Muscle layer of colon (tissue), 2 donors: Measurements from ENCODE around the gene ATP6V1D.
"Not testable (repeated sequence)": the region's sequence is repeated elsewhere in the genome, so short reads cannot be mapped to it uniquely, and the experiment has no call there.

Source experiments
- H3K27ac ChIP-seq: one replicate; pipeline ENCODE4 v1.7.0; 2013; ENCODE audit warnings: low read depth, mild to moderate bottlenecking, low read length, moderate library complexity
- H3K27me3 ChIP-seq, 2 donors: one replicate each; pipeline ENCODE4 v1.7.0; 2013; ENCODE audit warnings: low read length in 2 of 2, mild to moderate bottlenecking in 2 of 2; ENCODE audit not compliant: insufficient read depth in 2 of 2, control insufficient read depth in 1 of 2
- H3K36me3 ChIP-seq: one replicate; pipeline ENCODE4 v1.7.0; 2013; ENCODE audit warnings: mild to moderate bottlenecking, low read length; ENCODE audit not compliant: insufficient read depth
- H3K4me1 ChIP-seq: one replicate; pipeline ENCODE4 v1.7.0; 2013; ENCODE audit warnings: mild to moderate bottlenecking, low read length; ENCODE audit not compliant: insufficient read depth
- H3K4me3 ChIP-seq, 2 donors: one replicate each; pipeline ENCODE4 v1.7.0; 2013; ENCODE audit warnings: low read length in 2 of 2, low read depth in 1 of 2, mild to moderate bottlenecking in 1 of 2, moderate library complexity in 1 of 2
- H3K9ac ChIP-seq: one replicate; pipeline ENCODE4 v1.7.0; 2013; ENCODE audit warnings: low read length
- H3K9me3 ChIP-seq: one replicate; pipeline ENCODE4 v1.7.0; 2013; ENCODE audit warnings: mild to moderate bottlenecking, low read length
- donor health status: abdominal sarcoma.
- donor health status: Adenocarcinoma of cecum.

The ATP6V1D gene

GRCh38 chr14:67331368-67332125 lies 28.1 kb downstream of the ATP6V1D start:
- Histone ChIP-seq H3K9me3 (no peaks in the 10 kb centered on the region), H3K27me3 (no peaks in the 10 kb centered on the region), H3K27ac (no peak overlapping the region), H3K4me3 (no peak overlapping the region), H3K4me1 (no peaks in the 10 kb centered on the region), H3K9ac (no peak overlapping the region), H3K36me3 (peaks cover 18% of the 10 kb centered on the region)

GRCh38 chr14:67329666-67330065 lies 29.9 kb downstream of the ATP6V1D start:
- H3K4me1 ChIP-seq, H3K27me3 ChIP-seq, H3K9me3 ChIP-seq, H3K9ac ChIP-seq, H3K27ac ChIP-seq, H3K4me3 ChIP-seq: not testable (repeated sequence)
- peaks cover 18% of the 10 kb centered on the region for H3K36me3 ChIP-seq

GRCh38 chr14:67319142-67319541 lies 40.5 kb downstream of the ATP6V1D start:
- Histone ChIP-seq H3K9ac (no peak overlapping the region), H3K27ac (no peak overlapping the region), H3K4me3 (no peak overlapping the region), H3K9me3 (no peaks in the 10 kb centered on the region), H3K27me3 (no peaks in the 10 kb centered on the region), H3K36me3 (peaks cover 22% of the 10 kb centered on the region), H3K4me1 (no peaks in the 10 kb centered on the region)

- no peaks in the 10 kb centered on the region for H3K27me3 ChIP-seq
- H3K9me3 ChIP-seq, result no peaks in the 10 kb centered on the region
- no peak overlapping the region for H3K4me3 ChIP-seq
- H3K9ac ChIP-seq, result no peak overlapping the region
- H3K27ac ChIP-seq, result no peak overlapping the region
- H3K36me3 ChIP-seq, result peaks cover 17% of the 10 kb centered on the region
- H3K4me1 ChIP-seq, result no peaks in the 10 kb centered on the region
Measured at GRCh38 chr14:67317822-67318221, 41.8 kb downstream of the ATP6V1D start.

GRCh38 chr14:67313153-67313552 lies 46.5 kb downstream of the ATP6V1D start:
- Histone ChIP-seq H3K27ac (no peak overlapping the region), H3K4me3 (no peak overlapping the region), H3K27me3 (no peaks in the 10 kb centered on the region), H3K4me1 (no peaks in the 10 kb centered on the region), H3K9ac (no peak overlapping the region), H3K36me3 (peaks cover 6% of the 10 kb centered on the region), H3K9me3 (no peaks in the 10 kb centered on the region)

- H3K4me1 ChIP-seq, result no peaks in the 10 kb centered on the region
- H3K27ac ChIP-seq, result no peak overlapping the region
Measured at GRCh38 chr14:67311868-67312267, 47.7 kb downstream of the ATP6V1D start.

More at GRCh38 chr14:67311868-67312267, 47.7 kb downstream of the ATP6V1D start:
- H3K36me3 ChIP-seq, result peaks cover 6% of the 10 kb centered on the region
- no peaks in the 10 kb centered on the region for H3K27me3 ChIP-seq
- no peak overlapping the region for H3K4me3 ChIP-seq
- no peaks in the 10 kb centered on the region for H3K9me3 ChIP-seq
- H3K9ac ChIP-seq, result no peak overlapping the region
